Transverse colon (tissue), 4 donors: ENCODE results near the gene SEMA3C. TPM values are rescaled to one million over a fixed set of nuclear protein-coding genes. Genes with fewer than 3 reads are reported as not detected.
A peak's percentile ranks its signal among the peaks of the same experiment; 100 is the strongest.

Source experiments
- DNase-seq: peaks from one replicate; pipeline ENCODE4 v3.0.0-alpha.2; 2019
- H3K27ac ChIP-seq, 4 donors: fragments of 200-600 bp; sonication (generic); 2 replicates each; pipeline ENCODE4 v1.5.1; 2016 to 2018; ENCODE audit warnings: inconsistent platforms in 4 of 4
- H3K27me3 ChIP-seq: fragments of 200-600 bp; sonication (generic); 2 replicates; pipeline ENCODE4 v1.5.1; 2017; ENCODE audit warnings: inconsistent platforms
- H3K36me3 ChIP-seq, 4 donors: fragments of 200-600 bp; sonication (generic); 2 replicates each; pipeline ENCODE4 v1.5.1; 2017 to 2019; ENCODE audit warnings: inconsistent platforms in 4 of 4
- H3K4me1 ChIP-seq, 4 donors: fragments of 200-600 bp; sonication (generic); 2 replicates each; pipeline ENCODE4 v1.5.1; 2017 to 2020; ENCODE audit warnings: inconsistent platforms in 4 of 4
- H3K4me3 ChIP-seq, 4 donors: fragments of 200-600 bp; sonication (generic); 1 replicate in 1 of 4; 2 replicates in 3 of 4; pipeline versions ENCODE4 v1.5.1 to v1.6.1; 2017 to 2019; ENCODE audit warnings: inconsistent platforms in 4 of 4
- H3K9me3 ChIP-seq, 2 donors: fragments of 200-600 bp; sonication (generic); 2 replicates each; pipeline ENCODE4 v1.5.1; 2017 to 2019; ENCODE audit warnings: inconsistent platforms in 2 of 2
- EP300 ChIP-seq: sonication (generic); formaldehyde crosslinking; IDR thresholded peaks from one replicate; pipeline ENCODE4 v1.6.1; 2017; ENCODE audit warnings: antibody characterized with exemption, low read depth
- POLR2A ChIP-seq: fragments of 450-650 bp; IDR thresholded peaks from one replicate; pipeline ENCODE4 v1.6.1; 2016; ENCODE audit warnings: antibody characterized with exemption, mild to moderate bottlenecking, moderate library complexity
- POLR2AphosphoS5 ChIP-seq, 3 donors: sonication (generic); formaldehyde crosslinking; IDR thresholded peaks; one replicate each; pipeline ENCODE4 v1.6.1; 2016; ENCODE audit warnings: antibody characterized with exemption in 3 of 3
- WGBS, 2 donors: methylation state at CpG; one replicate each; pipeline ENCODE4 v1.1.5; 2018; ENCODE audit warnings: low coverage in 1 of 2; 5-methylcytosine and 5-hydroxymethylcytosine counted together
- in situ Hi-C, 4 donors: fragments of 200-750 bp; cut with MboI; loops; one replicate each; pipeline versions ENCODE4 v1.15.0 to v1.15.1; 2017; ENCODE audit warnings: low sequenced_read_pairs in 3 of 4, low pct_ligation_motif_present in 1 of 4, low pct_unique_long_range_greater_than_20kb in 1 of 4
- intact Hi-C: fragments of 100-400 bp; cut with DNase I; formaldehyde crosslinking; loops from one replicate; pipeline ENCODE4 v1.15.1; 2023; ENCODE audit warnings: low total_unique reads
- total RNA-seq, 4 donors: library from RNA; depleted of rRNA; stranded (reverse); fragments of >200 nt; gene quantifications; one replicate each; pipeline ENCODE4 v1.1.0, GENCODE V29; 2016
- TF ChIP-seq, protein P1 (sequence below), 5 experiments: fragments of 200-600 bp in 3 of 5; fragments of 450-650 bp in 2 of 5; sonication (generic) in 3 of 5; IDR thresholded peaks; 1 replicate in 2 of 5; 2 replicates in 3 of 5; pipeline ENCODE4 v1.5.1; 2016 to 2017; ENCODE audit warnings: antibody characterized with exemption in 5 of 5, inconsistent platforms in 3 of 5, mild to moderate bottlenecking in 2 of 5, moderate library complexity in 1 of 5

SEMA3C gene
- total RNA-seq, 4 donors from 2014 or later: 34.0 to 83.8 (median 79.9) TPM

DNA sequence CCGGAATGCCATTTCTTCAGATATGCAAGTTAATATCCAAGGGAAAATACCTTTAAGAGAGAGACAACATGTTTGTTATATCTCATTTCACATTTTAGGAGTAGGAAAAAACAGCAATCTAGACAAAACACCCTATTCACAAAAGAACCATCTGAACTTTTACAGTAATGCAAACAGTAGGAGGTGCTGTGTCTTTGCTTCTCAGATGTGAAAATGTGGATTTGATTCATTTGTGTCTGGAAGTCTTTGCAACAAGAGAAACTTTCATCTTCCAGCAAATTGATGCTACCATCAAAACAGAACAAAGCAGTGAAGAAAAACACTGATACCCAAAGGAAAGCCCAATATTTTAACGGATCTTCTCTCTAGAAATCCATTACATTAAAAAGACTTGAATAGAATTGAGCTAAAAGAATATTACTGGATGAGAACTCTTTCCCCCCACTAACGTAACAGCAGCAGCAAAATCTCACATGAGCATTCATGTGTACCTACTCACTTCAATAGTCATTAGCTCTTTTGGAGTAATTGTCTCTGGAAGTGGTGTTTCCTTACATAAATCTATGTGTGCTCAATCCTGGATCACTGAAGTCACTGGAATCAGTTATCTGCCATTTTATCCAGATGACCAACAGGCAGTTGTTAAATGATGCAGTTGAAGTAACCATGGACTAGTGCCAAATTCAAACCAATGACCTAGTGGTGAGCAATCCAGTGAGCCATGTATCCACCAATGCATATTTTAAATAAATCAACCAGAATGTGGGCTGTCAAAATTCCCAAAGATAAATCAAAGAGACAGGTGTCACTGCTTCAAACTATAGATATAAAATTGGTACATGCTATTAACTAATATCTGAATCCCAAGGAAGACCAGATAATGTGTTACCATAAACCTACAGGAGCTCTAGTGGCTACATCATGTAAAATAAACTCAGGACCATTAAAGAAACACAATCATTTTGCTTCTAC is 1.8 kb downstream of the SEMA3C start:
- no peaks in the 10 kb centered on the region for H3K27me3 ChIP-seq
- WGBS, 2 donors: 53 to 60% methylated on average over 3 of the region's 3 CpGs
- TF ChIP-seq, protein P1, sequence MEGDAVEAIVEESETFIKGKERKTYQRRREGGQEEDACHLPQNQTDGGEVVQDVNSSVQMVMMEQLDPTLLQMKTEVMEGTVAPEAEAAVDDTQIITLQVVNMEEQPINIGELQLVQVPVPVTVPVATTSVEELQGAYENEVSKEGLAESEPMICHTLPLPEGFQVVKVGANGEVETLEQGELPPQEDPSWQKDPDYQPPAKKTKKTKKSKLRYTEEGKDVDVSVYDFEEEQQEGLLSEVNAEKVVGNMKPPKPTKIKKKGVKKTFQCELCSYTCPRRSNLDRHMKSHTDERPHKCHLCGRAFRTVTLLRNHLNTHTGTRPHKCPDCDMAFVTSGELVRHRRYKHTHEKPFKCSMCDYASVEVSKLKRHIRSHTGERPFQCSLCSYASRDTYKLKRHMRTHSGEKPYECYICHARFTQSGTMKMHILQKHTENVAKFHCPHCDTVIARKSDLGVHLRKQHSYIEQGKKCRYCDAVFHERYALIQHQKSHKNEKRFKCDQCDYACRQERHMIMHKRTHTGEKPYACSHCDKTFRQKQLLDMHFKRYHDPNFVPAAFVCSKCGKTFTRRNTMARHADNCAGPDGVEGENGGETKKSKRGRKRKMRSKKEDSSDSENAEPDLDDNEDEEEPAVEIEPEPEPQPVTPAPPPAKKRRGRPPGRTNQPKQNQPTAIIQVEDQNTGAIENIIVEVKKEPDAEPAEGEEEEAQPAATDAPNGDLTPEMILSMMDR (IDR thresholded peaks at IDR 0.05): peak in 3 of 5 experiments; percentile 29 to 36 (median 29)
- TF ChIP-seq POLR2A: no peak
- no peaks in the 10 kb centered on the region for H3K36me3 ChIP-seq
- intact Hi-C loops: loop anchor here (10.0 kb wide), 1 partner anchor 212 kb away; no protein-coding TSS in a partner anchor
- no peaks in the 10 kb centered on the region for H3K9me3 ChIP-seq
- peaks cover 0 to 39% (median 15%) of the 10 kb centered on the region in 4 donors for H3K4me1 ChIP-seq
- H3K4me3 ChIP-seq: peak overlapping the region in 3 of 4 donors; percentile 45 to 72 (median 62)
- no peak for DNase-seq
- peak overlapping the region in 3 of 4 donors; percentile 85 to 90 (median 89) for H3K27ac ChIP-seq
- in situ Hi-C loops: loop anchor here (25.0 kb wide), 2 partner anchors 205 to 545 kb away; no protein-coding TSS in a partner anchor

DNA sequence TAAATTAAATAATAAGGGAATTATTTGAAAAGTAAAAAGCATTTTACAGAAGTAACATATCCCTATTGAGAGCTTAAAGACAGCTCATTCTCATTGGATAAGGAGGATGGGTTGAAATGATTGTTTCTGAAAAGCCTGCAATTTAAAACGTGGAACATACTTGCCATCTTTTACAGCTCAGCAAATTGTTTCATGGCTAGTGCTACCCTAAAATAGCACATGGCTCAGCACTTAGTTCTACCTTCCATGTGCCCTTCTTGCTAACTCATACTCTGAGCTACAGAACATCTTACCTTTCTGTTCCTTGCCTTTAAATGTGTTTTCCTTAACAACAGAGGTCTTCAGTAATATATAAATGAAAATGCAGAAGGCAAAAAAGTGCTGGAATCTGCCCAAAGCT is 8.6 kb downstream of the SEMA3C start:
- no peak for TF ChIP-seq POLR2A
- TF ChIP-seq POLR2AphosphoS5 (IDR thresholded peaks at IDR 0.05): no peak
- TF ChIP-seq EP300: no peak
- TF ChIP-seq, protein P1 (IDR thresholded peaks at IDR 0.05): no peak
- in situ Hi-C loops: loop anchor here (25.0 kb wide), 2 partner anchors 198 to 552 kb away; no protein-coding TSS in a partner anchor
- no peaks in the 10 kb centered on the region for H3K27me3 ChIP-seq
- intact Hi-C loops: loop anchor here (10.0 kb wide), 1 partner anchor 205 kb away; no protein-coding TSS in a partner anchor
- no peaks in the 10 kb centered on the region for H3K9me3 ChIP-seq
- H3K4me1 ChIP-seq: peaks cover 0 to 9% (median 2%) of the 10 kb centered on the region in 4 donors
- H3K4me3 ChIP-seq: no peak overlapping the region
- WGBS, 2 donors: 22 to 46% methylated on average over 1 of the region's 1 CpG
- DNase-seq: no peak
- H3K36me3 ChIP-seq: no peaks in the 10 kb centered on the region
- H3K27ac ChIP-seq: no peak overlapping the region

DNA sequence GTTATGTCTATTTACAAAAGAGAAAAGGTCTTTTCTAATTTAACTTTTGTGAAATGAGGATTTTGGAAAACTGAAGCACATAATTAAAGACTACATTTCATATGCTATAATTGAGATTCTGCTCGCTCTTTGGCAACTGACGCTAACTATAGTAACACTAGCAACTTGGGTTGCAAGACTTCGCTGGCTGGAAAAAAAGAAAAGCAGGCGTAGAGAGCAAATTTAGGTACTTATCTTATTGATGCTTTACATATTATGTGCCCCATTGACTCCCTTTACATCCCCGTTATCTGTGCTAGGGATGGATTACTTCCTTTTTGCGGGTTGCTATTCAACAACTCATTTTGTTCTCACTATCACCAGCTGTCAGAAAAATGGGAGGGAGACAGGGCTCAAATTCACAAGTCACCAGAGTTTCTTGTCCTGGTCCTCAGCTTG is 10.5 kb downstream of the SEMA3C start:
- H3K4me3 ChIP-seq: no peak overlapping the region
- in situ Hi-C loops: loop anchor here (25.0 kb wide), 2 partner anchors 196 to 554 kb away; no protein-coding TSS in a partner anchor
- H3K9me3 ChIP-seq: no peaks in the 10 kb centered on the region
- intact Hi-C loops: no loop called here
- TF ChIP-seq POLR2A (no peak), EP300 (no peak), POLR2AphosphoS5 (IDR thresholded peaks at IDR 0.05) (no peak)
- TF ChIP-seq, protein P1 (IDR thresholded peaks at IDR 0.05): no peak
- no peaks in the 10 kb centered on the region for H3K36me3 ChIP-seq
- no peak overlapping the region for H3K27ac ChIP-seq
- DNase-seq: no peak
- no peaks in the 10 kb centered on the region for H3K27me3 ChIP-seq
- peaks cover 0 to 9% (median 2%) of the 10 kb centered on the region in 4 donors for H3K4me1 ChIP-seq
- 88 to 96% methylated on average over 5 to 6 of the region's 6 CpGs for WGBS, 2 donors

DNA sequence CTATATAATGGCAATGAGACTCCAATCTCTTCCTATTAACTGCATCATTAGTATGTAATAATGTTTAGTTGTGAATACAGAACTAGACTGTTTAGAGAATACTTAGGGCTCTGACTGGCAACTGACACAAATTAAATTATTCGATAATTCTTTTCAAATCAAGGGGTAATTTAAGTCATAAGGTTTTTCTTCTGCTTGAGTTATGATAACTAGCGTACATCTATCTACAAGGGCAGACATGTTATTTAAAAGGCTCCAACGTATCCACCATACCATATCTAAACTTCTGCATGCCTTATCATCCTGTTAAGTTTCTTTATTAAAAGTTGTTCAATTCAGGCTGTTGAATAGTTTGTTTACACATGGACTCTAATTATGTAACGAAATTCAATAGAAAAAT is 11.2 kb downstream of the SEMA3C start:
- H3K4me1 ChIP-seq: peaks cover 0 to 9% (median 0%) of the 10 kb centered on the region in 4 donors
- H3K4me3 ChIP-seq: no peak overlapping the region
- peak overlapping the region in 1 of 4 donors; percentile 2 for H3K27ac ChIP-seq
- intact Hi-C loops: no loop called here
- in situ Hi-C loops: loop anchor here (25.0 kb wide), 2 partner anchors 195 to 555 kb away; no protein-coding TSS in a partner anchor
- no peaks in the 10 kb centered on the region for H3K36me3 ChIP-seq
- no peaks in the 10 kb centered on the region for H3K27me3 ChIP-seq
- TF ChIP-seq EP300: no peak
- TF ChIP-seq, protein P1 (IDR thresholded peaks at IDR 0.05): no peak
- no peak for TF ChIP-seq POLR2AphosphoS5 (IDR thresholded peaks at IDR 0.05)
- TF ChIP-seq POLR2A: no peak
- 73 to 81% methylated on average over 4 of the region's 4 CpGs for WGBS, 2 donors
- H3K9me3 ChIP-seq: no peaks in the 10 kb centered on the region
- DNase-seq: no peak
